ENCODE results near the gene FKBP2. TPM values are rescaled to one million over a fixed set of nuclear protein-coding genes. Genes with fewer than 3 reads are reported as not detected.

The FKBP2 gene
- total RNA-seq, 1 experiment from 2014 or later, result 41.0 TPM

DNA sequence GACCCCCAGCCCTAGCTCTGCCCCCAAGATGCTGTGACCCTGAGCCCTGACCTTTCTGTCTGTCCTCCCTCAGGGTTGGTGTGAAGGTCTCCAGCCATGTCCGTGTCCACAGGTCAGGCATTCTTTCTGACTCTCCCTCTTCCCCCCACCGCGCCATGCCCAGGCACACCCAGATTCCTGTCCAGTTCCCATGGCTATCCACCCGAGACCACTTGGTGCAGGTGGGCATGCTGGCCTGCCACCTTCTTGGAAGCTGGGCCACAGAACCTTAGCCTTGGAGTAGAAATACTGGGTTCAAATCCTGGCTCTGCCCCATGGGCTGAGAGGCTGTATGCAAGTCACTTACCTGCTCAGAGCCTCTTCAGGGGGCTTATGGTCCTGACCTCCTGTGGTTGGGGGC lies 8.1 kb downstream of the FKBP2 start:
- no peak overlapping the region for H2BK120ac ChIP-seq (ENCODE audit: low read depth, low read length, poor library complexity, severe bottlenecking)
- H2BK12ac ChIP-seq (ENCODE audit: insufficient read length, low read depth, low read length), result no peak overlapping the region
- H3K27me3 ChIP-seq (ENCODE audit: insufficient read depth, low read length), result no peaks in the 10 kb centered on the region
- H3K79me2 ChIP-seq (ENCODE audit: insufficient read depth, low read length), result peaks cover 7% of the 10 kb centered on the region; the same call in 1 of the 2 replicates
- peaks cover 9% of the 10 kb centered on the region; the same call in 1 of the 2 replicates for H3K4me1 ChIP-seq (ENCODE audit: insufficient read depth, low read length)
- no peak overlapping the region for H3T11ph ChIP-seq (ENCODE audit: low read length)
- H3K18ac ChIP-seq (ENCODE audit: insufficient read length, low read depth, low read length), result no peak overlapping the region
- no peak overlapping the region for H4K5ac ChIP-seq (ENCODE audit: insufficient read length, low read depth, low read length)
- peak overlapping the region; percentile 9 for H3K4me2 ChIP-seq (ENCODE audit: insufficient read depth, insufficient read length, low read length)
- H2BK5ac ChIP-seq (ENCODE audit: insufficient read length, low read length), result no peak overlapping the region
- peaks cover 26% of the 10 kb centered on the region for H3K23me2 ChIP-seq (ENCODE audit: insufficient read length, low read depth, low read length, poor library complexity, severe bottlenecking)
- no peak overlapping the region for H3K4ac ChIP-seq (ENCODE audit: low read depth, low read length)
- H3K4me3 Mint-ChIP-seq, result peak overlapping the region; percentile 30 to 93
- H3K27me3 Mint-ChIP-seq (ENCODE audit: low read depth), result no peaks in the 10 kb centered on the region
- H3K56ac ChIP-seq (ENCODE audit: insufficient read length, low read depth, low read length), result no peak overlapping the region
- H3K27ac Mint-ChIP-seq, result peak overlapping the region; percentile 95 to 97 (median 97)
- H2BK20ac ChIP-seq (ENCODE audit: low read depth, low read length, poor library complexity, severe bottlenecking), result no peak overlapping the region
- no peak overlapping the region for H4K91ac ChIP-seq (ENCODE audit: insufficient read length, low read depth, low read length)
- H4K8ac ChIP-seq (replicated peaks; ENCODE audit: insufficient read length, low read depth, low read length), result no peak overlapping the region
- H3K79me1 ChIP-seq (ENCODE audit: insufficient read depth, low read depth, low read length, poor library complexity, severe bottlenecking), result peaks cover 3% of the 10 kb centered on the region
- H2AK5ac ChIP-seq (ENCODE audit: insufficient read length, low read length), result no peak overlapping the region
- peaks cover 6 to 16% (median 7%) of the 10 kb centered on the region in 3 experiments; a peak in 6 of 7 replicates for H3K36me3 Mint-ChIP-seq (ENCODE audit: insufficient read depth in 1 of 3, low read depth in 3 of 3)
- no peak overlapping the region for H3K14ac ChIP-seq (ENCODE audit: insufficient read depth, low read length)
- WGBS (ENCODE audit: extremely low coverage, insufficient read length, low lambda C conversion rate), result no CpG with 5 or more reads among the region's 4 CpGs
- no peaks in the 10 kb centered on the region for H3K9me3 ChIP-seq (ENCODE audit: control insufficient read depth, low read depth, low read length)
- H3K9me3 Mint-ChIP-seq, result no peaks in the 10 kb centered on the region; a peak in 1 of 5 replicates
- no peak overlapping the region for H2AFZ ChIP-seq (ENCODE audit: low read length)
- TF ChIP-seq, protein P1, sequence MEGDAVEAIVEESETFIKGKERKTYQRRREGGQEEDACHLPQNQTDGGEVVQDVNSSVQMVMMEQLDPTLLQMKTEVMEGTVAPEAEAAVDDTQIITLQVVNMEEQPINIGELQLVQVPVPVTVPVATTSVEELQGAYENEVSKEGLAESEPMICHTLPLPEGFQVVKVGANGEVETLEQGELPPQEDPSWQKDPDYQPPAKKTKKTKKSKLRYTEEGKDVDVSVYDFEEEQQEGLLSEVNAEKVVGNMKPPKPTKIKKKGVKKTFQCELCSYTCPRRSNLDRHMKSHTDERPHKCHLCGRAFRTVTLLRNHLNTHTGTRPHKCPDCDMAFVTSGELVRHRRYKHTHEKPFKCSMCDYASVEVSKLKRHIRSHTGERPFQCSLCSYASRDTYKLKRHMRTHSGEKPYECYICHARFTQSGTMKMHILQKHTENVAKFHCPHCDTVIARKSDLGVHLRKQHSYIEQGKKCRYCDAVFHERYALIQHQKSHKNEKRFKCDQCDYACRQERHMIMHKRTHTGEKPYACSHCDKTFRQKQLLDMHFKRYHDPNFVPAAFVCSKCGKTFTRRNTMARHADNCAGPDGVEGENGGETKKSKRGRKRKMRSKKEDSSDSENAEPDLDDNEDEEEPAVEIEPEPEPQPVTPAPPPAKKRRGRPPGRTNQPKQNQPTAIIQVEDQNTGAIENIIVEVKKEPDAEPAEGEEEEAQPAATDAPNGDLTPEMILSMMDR (conservative IDR thresholded peaks at IDR 0.05), result no peak
- DNase-seq, result no peak
- H2BK15ac ChIP-seq (ENCODE audit: low read depth, low read length), result no peak overlapping the region
- peaks cover 34 to 47% of the 10 kb centered on the region in 2 experiments for H3K4me1 Mint-ChIP-seq
- H3K9ac ChIP-seq (ENCODE audit: extremely low read depth, insufficient read length, low read length), result no peak overlapping the region
- no peak overlapping the region for H3K23ac ChIP-seq (ENCODE audit: insufficient read length, low read depth, low read length)
- H4K20me1 ChIP-seq (ENCODE audit: control insufficient read depth, insufficient read depth, insufficient read length), result no peaks in the 10 kb centered on the region
- peak overlapping the region; percentile 40 for H3K27ac ChIP-seq (ENCODE audit: insufficient read length, low read depth, low read length)
